Measurements from ENCODE around the gene APOL2.
"Not testable (repeated sequence)": the region's sequence is repeated elsewhere in the genome, so short reads cannot be mapped to it uniquely, and the experiment has no call there.

The APOL2 gene, protein sequence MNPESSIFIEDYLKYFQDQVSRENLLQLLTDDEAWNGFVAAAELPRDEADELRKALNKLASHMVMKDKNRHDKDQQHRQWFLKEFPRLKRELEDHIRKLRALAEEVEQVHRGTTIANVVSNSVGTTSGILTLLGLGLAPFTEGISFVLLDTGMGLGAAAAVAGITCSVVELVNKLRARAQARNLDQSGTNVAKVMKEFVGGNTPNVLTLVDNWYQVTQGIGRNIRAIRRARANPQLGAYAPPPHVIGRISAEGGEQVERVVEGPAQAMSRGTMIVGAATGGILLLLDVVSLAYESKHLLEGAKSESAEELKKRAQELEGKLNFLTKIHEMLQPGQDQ

DNA sequence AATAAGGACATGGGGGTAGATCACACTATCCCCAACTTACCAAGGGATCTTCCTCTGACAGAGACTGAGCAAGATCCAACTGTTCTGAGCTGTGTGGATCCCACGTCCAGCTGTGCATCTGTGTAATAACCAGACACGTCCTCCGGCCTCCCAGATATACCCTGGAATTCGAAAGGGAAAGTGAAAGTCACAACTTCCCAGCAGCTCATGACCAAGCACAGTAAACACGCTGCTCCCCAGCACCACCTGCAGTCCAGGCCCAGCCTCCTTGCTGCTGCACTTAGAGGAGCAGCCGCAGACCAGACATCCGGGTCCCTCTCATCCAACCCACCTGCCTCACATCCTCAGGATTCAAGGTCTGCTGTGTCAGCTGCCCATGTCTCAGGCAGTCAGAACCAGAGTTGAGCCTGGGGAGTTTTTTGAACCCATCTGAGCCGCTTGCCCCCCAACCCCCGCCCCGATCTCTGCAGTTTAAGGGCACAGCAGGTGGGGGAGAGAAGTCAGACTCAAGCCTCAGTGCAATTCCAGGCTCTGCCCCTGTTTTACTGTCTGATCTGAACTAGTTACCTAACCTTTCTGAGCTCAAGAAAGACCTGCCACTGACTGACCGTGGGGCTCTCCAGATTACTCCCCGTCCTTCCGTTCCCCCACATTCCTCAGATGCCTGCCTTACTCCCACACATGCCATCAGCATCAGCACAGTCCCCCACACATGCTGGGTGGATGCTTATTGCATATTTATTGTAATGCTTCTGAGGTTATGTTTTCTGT, at the start of gene APOL2:
APOL2 (minus strand) TSS at position 127 of the 771 bp plus-strand sequence. CDS start 6,365 bp downstream, outside the sequence.
- FAIRE-seq, result peak; percentile 100
- DNase-seq (ENCODE audit: insufficient read length, low spot score), result peak; percentile 69

DNA sequence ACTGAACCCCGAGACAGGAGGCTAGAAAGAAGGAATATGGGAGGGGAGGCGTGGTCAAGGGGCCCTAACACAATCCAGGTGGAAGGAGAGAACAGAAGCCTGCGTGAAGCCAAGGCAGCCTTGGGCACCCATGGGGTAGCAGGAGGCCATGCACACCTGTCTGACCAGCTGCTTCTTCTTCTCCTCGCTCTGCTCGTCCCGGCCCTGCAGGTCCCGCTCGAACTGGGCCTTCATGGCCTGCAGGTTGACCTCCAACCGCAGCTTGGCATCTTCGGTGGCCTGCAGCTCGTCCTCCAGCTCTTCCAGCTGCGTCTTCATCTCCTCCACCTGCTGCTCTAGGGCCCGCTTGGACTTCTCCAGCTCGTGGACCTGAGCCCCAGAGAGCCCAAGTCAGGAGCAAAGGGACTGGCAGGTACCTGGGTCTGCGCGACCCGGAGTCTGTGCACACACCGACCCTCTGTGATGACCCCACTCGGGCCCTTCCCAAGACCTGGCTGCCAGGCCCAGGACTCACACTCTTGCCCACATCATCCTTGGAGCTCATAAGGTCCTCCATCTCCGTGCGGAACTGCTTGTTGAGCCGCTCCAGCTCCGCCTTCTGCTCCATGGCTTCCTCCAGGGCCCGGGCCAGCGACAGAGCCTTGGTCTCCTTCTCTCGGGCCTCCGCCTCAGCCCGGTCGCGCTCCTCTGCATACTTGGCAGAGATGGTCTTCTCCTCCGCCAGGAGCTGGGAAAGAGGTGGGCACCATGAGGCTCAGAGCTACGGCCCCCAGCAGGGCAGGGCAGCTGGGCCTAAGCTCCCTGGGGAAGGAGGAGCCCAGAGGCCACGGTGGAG, 49.5 kb upstream of the APOL2 start:
- FAIRE-seq (no peak), DNase-seq (ENCODE audit: insufficient read length, low spot score) (no peak)

DNA sequence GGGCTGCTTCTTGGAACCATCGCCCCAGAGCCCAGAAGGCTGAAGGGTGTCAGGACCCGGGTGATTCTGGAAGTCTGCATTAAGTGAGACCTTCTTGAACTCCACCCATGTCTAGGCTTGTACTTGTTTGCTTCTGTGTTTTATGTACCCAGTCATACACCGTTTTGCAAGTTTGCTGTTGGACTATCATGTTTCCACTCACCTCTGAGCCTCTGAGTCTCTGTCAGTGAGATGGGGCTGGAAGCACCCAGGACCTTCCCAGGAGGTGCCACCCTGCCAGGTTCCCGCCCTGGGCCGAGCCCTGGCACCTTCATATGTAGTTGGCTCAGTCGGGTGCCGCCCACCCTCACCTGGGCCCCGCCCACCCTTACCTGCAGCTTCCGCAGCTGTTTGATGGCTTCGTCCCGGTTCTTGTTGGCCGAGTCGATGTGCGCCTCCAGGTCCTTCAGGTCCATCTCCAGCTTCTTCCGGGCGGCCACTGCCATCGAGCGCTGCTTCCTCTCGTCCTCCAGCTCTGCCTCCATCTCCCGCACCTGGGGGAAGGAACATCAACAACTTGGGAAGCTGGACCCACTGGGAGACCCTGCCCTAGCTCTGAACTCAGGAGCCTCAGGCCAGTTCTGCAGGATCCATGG, 48.7 kb upstream of the APOL2 start:
- no peak for FAIRE-seq

DNA sequence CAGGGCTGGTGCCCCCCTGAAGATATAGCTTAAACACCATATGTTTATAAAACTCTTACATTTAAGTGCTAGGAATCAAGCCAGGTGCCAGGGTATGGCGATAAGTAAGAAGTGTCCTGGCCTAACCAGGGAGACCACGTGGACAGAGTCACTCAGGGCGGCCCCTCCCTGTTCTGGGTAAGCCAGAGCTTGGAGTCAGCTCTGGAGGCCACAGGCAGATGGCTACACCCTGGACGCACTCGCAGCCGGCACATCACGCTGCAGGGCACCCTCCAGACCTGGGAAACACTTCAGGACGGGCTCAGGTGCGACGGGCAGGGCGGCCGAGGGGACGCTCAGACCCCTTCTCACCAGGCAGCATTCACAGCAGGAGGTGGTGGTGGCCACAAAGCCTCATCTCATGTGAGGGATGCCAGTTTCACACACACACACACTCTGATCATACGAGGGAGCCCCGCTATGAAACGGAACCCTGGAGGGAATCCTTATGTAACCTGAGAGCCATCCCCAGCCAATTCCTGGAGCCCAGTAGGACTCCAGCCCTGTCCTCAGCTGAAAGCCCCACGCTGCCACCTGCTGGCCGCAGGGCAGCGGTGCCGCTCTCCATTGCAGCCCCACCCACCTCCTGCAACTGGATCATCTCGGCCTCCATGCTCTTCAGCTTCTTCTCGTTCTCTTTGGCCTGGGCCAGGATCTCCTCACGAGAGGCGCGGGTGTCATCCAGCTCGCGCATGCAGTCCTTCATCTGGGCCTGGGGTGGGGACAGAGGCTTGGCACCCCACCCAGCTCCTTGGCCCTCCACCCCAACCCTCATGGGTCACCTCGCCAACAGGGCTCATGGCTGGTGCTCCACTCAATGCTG, 47.0 kb upstream of the APOL2 start:
- DNase-seq (ENCODE audit: insufficient read length, low spot score) (peak; percentile 90), FAIRE-seq (peak; percentile 53)

More for the DNA sequence above, 48.7 kb upstream of the APOL2 start:
- DNase-seq (ENCODE audit: insufficient read length, low spot score), result no peak

DNA sequence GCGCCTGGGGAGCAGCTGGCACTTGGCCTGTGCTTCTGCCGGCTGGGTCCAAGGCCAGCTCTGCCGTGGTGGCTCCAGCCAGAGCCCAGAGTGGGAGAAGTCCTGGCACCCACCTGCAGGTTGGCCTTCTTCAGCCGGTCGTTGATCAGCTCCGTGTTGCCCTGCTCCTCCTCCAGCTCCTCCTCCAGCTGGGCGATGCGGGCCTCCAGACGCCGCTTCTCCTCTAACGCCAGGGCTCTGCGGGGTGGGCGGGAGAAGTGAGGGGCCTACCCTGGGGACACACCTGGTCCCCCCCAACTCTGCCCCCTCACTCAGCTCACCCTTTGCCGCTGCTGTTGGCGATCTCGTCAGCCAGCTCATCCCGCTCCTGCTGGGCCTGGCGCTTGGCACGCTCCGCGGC, 46.2 kb upstream of the APOL2 start:
- DNase-seq (ENCODE audit: insufficient read length, low spot score), result no peak
- no peak for FAIRE-seq

DNA sequence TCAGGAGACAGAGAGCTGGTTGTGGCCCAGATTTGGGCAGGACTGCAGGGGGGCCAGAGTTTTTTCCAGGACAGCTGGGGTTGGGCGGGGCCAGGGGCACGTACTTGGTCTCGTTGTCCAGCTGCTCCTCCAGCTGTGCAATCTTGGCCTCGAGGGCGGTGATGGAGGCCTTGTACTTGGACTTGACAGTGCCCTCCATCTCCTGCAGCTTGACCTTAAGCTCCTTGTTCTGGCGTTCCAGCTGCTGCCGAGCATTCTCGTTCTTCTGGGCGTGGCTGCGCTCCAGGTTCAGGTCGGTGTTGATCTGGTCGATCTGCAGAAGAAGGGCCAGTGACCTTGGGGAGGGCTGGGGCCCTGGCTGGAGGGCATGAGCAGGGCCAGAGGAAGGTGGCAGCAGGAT, 45.7 kb upstream of the APOL2 start:
- FAIRE-seq, result no peak
- DNase-seq (ENCODE audit: insufficient read length, low spot score), result no peak

DNA sequence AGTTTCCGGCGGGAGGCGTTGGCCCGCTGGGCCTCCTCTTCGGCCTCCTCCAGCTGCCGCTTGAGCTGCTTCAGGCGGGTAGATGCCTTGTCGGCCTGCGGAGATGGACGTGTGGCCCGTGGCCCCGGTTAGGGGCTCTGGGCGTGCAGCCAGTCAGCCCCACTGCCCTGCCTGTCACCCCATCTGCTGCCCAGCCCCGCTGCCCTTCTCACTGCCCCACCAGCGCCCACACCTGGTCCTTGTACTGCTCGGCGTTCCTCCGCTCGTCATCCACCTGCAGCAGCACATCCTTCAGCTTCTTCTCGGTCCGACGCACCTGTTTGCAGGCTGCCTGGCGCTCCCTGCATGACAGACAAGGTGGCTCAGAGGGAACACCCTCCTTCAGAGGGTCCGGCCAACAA, 44.8 kb upstream of the APOL2 start:
- no peak for DNase-seq (ENCODE audit: insufficient read length, low spot score)
- no peak for FAIRE-seq

DNA sequence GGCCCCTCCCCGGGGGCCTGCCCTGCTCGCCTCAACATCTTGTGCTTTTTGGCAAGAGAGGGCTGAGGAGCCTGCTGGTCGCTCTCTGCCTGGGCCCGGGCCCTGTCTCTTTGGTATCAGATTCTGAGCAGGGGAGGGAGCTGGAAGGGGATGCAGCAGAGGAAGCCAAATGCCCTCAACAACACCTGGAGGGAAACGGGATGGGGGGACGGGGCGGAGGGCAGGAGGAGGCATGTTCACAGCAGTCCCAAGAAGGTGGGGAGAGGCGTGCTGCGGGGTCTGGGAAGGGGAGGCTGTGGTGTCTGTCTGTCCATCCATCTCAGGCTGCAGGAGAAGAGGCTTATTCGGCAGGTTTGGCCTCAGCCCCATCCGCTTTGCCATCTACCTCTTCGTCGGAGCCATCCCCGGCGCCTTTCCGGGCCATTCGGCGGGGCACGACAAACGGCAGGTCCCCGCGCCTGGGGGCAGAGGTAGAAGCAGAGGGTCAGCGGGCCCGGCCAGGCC, 43.1 kb upstream of the APOL2 start:
- FAIRE-seq (no peak), DNase-seq (ENCODE audit: insufficient read length, low spot score) (no peak)

DNA sequence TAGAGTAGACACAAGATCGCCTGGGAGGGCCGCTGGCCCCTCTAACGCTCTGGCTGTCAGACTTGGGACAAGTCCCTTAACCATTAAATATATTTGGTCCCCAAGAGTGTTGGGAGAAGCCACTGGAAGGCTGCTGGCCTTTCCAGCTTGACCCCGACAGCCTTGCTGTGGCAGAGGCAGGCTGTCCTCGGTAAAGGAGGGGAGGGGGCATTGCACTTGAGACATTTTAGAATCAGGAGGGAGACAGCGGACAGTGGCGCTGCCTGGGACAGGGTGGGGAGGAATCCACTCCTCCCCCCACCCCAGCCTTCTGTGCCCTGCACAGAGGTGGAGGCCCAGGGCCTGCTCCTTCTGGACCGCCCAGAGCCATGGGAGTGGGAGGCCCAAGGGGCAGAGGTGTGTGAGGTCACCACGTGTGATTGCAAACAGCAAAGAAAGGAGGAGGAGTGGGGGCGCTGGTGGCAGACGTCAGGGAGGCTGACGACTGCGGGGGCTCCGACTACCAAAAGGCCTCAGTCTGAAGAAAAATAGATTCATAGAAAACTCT, 42.5 kb upstream of the APOL2 start:
- DNase-seq (ENCODE audit: insufficient read length, low spot score), result no peak
- no peak for FAIRE-seq

DNA sequence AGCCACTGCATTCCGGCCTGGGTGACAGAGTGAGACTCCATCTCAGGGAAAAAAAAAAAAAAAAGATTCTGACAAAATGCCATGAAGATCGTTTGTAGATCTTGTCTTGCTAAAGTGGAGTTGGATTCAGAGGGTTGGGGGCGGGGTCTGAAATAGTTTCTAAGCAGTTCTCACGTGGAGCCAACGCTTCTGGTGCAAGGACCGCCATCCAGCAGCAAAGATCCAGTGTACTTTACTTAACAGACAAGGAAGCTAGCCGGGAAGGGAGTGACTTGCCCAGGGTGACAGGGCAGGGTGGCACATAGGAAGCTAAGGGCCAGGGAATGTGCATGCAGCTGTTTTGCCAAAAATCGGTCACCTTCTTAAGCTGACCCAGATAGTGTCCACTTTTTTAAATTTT, 41.1 kb upstream of the APOL2 start:
- DNase-seq (ENCODE audit: insufficient read length, low spot score) (no peak), FAIRE-seq (no peak)

DNA sequence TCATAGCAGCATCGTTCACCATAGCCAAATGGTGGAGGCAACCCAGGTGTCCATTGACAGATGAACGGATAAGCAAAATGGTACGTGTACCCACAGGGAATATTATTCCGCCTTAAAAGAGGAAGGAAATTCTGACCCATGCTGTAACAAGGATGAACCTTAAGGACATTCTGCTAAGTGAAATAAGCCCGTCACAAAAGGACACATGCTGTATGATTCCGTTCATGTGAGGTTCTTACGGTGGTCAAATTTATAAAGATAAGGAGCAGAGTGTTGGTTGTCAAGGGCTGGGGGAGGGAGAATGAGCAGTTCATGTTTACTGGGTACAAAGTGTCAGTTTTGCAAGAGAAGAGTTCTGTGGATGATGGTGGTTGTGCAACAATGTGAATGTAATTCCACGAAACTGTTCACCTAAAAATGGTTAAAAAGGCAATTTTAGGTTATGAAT, 39.9 kb upstream of the APOL2 start:
- FAIRE-seq, result no peak
- no peak for DNase-seq (ENCODE audit: insufficient read length, low spot score)

DNA sequence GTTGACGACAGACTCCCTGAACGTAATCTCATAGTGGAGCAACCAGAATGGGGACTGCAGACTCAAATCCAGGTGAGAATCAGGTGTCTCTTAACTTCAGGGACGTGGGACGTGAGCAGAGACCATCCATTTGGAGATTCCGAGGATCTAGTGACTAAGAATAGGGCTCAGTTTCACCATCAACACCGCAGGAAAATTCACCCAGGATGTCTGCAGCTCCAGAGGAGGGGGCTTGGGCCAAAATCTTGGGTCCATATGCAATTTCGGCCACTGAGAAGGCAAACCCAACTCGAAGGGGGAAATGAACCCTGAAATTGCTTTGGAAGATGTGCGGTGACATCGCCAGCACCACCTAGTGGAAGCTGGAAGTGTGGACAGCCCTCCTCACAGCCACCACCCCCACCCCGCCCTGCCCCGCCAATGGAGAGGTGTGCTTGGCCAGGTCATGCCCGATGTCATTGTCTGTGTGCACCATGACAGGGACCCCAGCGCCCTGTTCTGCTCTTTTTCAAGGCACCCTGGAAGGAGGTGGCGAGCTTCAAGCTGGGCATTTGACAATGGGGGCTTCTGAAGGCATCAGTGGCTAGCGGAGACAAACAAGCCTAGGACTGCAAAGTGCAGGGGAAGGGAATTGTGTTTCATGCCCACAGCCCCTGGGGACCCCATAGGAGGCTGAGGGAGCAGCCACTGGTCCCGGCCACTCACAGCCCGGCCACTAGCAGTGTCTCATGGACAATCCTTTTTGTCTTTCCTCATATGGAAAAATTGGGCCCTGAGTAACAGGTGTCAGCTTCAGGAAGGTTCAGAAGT, 38.4 kb upstream of the APOL2 start:
- DNase-seq (ENCODE audit: insufficient read length, low spot score), result peak; percentile 68
- peak; percentile 95 for FAIRE-seq

DNA sequence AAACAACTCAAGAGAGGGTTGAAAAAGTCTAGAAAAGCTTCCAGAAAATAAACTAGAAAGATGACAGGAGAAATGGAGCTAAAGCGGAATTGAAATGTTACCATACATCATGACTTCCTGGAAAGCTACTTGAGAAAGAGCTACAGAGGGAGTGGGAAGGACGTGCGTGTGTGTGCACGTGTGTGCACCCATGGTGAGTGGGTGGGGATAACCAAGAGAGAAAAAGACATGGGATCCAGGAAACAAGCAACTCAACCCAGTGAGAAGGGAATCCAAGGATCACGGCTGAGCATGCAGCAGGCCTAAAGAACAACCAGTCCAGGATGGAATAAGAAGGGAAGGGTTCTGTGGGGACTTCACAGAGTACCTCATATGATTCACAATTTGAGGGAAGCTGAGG, 35.2 kb upstream of the APOL2 start:
- DNase-seq (ENCODE audit: insufficient read length, low spot score), result no peak

DNA sequence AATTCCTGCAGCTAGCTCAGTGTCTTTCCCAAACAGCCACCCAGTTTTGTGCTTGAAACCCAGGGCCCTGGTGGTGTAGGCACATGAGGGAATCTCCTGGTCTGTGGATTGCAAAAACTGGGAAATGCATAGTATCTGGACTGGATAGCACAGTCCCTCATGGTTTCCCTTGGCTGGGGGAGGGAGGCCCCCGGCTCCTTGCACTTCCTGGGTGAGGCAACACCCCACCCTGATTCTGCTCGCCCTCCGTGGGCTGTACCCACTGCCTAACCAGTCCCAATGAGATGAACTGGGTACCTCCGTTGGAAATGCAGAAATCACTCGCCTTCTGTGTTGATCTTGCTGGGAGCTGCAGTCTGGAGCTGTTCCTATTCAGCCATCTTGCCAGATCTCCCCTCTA, 32.6 kb upstream of the APOL2 start:
- not testable (repeated sequence) for DNase-seq (ENCODE audit: insufficient read length, low spot score); FAIRE-seq

More for the DNA sequence above, 35.2 kb upstream of the APOL2 start:
- FAIRE-seq, result no peak

DNA sequence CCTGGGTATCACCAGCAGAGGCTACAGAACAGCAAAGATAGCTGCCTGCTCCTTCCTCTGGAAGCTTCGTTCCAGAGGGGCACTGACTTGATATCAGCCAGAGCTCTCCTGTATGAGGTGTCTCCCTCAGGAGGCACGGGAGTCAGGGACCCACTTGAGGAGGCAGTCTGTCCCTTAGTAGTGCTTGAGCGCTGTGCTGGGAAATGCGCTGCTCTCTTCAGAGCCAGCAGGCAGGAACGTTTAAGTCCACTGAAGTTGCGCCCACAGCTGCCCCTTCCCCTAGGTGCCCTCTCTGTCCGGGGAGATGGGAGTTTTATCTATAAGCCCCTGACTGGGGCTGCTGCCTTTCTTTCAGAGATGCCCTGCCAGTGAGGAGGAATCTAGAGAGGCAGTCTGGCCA, 31.9 kb upstream of the APOL2 start:
- not testable (repeated sequence) for FAIRE-seq; DNase-seq (ENCODE audit: insufficient read length, low spot score)

DNA sequence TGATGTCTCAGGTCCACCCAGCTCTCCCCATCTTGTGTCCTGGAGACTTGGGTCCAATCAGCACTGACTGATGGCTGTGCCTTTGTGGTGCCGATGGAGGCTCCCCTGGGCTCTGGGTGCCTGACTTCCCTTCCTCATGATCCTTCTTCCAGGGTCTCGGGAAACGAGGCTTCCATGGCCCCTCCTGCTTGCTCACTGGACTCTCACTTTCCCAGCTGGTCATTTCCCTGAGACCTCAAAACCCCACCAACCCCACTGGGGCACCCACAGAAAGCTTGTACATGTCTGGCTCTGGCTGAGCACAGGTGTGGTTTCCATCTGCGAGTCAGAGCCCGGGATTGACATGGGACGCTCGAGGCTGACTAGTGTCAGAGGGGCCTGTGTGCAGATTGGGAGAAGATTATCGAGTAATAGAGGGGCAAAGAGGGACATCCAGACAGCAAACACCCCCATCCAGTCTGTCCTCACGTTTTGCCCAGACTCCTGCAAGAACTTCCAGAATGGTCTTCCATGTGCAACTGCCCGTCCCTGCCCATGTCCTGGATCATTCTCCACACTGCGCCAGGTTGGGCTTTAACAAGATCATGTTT, 28.7 kb upstream of the APOL2 start:
- FAIRE-seq (no peak), DNase-seq (ENCODE audit: insufficient read length, low spot score) (no peak)

DNA sequence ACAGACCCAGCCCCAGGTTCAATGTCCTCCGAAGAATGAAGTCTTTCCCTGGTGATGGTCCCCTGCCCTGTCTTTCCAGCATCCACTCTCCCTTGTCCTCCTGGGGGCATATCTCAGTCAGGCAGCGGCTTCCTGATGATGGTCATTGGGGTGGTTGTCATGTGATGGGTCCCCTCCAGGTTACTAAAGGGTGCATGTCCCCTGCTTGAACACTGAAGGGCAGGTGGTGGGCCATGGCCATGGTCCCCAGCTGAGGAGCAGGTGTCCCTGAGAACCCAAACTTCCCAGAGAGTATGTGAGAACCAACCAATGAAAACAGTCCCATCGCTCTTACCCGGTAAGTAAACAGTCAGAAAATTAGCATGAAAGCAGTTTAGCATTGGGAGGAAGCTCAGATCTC, 27.7 kb upstream of the APOL2 start:
- DNase-seq (ENCODE audit: insufficient read length, low spot score) (no peak), FAIRE-seq (no peak)

All from GM19239 (cell line).